ENCODE measurements around the gene SNX20.

DNA sequence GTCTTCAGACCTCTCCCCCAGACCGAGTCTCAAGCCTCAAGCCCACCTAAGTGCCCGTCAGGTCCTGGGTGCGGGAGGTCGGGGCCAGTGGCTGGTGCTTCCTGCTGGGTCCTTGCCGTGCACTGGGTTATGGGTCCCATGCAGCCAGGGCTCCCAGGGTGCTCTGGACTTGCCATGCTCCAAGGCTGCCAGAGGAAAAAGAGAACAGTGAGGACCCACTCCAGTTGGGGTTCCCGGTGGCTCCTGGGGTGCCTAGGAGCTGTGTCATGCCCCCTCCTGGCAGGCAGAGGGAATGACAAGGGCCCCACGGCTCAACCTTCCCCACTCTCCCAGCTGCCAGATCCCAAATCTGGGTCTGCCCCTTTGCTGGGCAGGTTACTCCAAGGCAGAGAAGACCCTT lies 3.8 kb downstream of the SNX20 start:
- no peak for TF ChIP-seq GLIS3 (CRISPR knock-in tag; IDR thresholded peaks at IDR 0.05)
- TF ChIP-seq SNAI2 (CRISPR knock-in tag; IDR thresholded peaks at IDR 0.05): no peak
- no peak for TF ChIP-seq RARB (CRISPR knock-in tag; IDR thresholded peaks at IDR 0.05)

All from SK-N-SH treated with all-trans-retinoic acid at 6 μM for 48 hours (cell line).